Cardiac fibroblast (primary cell): Measurements from ENCODE around the gene EYS.
"Not testable (repeated sequence)": the region's sequence is repeated elsewhere in the genome, so short reads cannot be mapped to it uniquely, and the experiment has no call there.

Experiments
- DNase-seq, 2 donors: peaks; one replicate each; pipeline versions ENCODE4 v3.0.0 to v3.0.0-alpha.2; 2010; ENCODE audit warnings: low read depth in 2 of 2
- H3K4me3 ChIP-seq, 2 donors: replicated peaks in 1 of 2; 1 replicate in 1 of 2; 2 replicates in 1 of 2; pipeline ENCODE4 v1.5.1; 2011; ENCODE audit warnings: low read depth in 2 of 2, low read length in 2 of 2, mild to moderate bottlenecking in 2 of 2, moderate library complexity in 1 of 2
- TF ChIP-seq, protein P1 (sequence below): IDR thresholded peaks from one replicate; pipeline ENCODE4 v1.5.1; 2011; ENCODE audit warnings: low read depth, mild to moderate bottlenecking, low read length, inconsistent platforms

The EYS gene

DNA sequence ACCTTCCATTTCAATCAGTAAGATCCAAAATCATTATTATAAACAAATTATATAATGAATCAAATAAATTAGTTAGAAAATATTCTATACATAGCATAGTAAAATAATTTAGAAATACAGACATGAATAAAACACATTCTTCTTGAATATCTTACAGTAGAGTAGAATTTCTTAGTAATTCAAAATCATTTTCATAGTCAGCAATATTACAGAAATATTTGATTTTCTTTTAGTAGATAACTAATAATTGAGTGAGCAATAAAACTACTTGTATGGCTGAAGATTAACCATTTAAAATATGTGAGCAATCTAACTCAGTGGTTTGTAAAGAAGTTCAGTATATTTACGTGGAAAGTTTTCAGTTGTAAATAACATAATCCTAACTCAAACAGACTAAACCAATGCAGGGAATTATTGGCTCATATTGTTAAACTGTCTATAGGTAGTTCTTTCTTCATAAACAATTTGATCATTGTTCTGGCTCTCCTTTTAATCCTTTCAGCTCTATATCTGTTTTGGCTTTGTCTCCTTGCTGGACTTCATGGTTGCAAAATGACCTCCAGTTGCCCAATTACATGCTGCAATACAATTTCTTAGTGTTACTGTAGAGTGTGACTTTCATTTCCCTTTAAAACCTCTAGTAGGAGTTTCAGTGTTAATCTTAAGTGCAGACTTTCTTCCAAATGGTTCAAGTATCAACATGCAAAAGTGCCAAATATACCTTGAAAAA is 307.5 kb downstream of the EYS start:
- H3K4me3 ChIP-seq = no peak overlapping the region
- no peak for DNase-seq
- TF ChIP-seq, protein P1, sequence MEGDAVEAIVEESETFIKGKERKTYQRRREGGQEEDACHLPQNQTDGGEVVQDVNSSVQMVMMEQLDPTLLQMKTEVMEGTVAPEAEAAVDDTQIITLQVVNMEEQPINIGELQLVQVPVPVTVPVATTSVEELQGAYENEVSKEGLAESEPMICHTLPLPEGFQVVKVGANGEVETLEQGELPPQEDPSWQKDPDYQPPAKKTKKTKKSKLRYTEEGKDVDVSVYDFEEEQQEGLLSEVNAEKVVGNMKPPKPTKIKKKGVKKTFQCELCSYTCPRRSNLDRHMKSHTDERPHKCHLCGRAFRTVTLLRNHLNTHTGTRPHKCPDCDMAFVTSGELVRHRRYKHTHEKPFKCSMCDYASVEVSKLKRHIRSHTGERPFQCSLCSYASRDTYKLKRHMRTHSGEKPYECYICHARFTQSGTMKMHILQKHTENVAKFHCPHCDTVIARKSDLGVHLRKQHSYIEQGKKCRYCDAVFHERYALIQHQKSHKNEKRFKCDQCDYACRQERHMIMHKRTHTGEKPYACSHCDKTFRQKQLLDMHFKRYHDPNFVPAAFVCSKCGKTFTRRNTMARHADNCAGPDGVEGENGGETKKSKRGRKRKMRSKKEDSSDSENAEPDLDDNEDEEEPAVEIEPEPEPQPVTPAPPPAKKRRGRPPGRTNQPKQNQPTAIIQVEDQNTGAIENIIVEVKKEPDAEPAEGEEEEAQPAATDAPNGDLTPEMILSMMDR = no peak

DNA sequence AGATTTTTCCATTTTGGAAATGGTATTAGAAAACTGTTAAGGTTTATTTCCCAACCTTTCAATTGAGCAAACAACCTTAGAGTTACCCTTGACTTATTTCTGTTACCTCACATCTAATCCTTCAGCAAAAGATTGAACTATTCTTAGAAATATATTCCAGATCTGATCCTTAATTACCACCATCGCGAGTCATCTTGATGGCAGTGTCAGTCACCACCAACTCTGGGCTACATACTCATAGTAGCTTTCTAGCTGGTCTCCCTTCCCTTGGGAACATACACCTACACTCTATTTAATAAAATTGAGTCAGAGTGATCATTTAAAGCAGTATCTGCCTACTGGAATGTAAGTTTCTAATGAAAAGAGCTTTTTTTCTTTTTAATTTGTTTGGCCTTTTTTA is 308.2 kb downstream of the EYS start:
- no peak for DNase-seq
- H3K4me3 ChIP-seq = no peak overlapping the region
- TF ChIP-seq, protein P1 = no peak

DNA sequence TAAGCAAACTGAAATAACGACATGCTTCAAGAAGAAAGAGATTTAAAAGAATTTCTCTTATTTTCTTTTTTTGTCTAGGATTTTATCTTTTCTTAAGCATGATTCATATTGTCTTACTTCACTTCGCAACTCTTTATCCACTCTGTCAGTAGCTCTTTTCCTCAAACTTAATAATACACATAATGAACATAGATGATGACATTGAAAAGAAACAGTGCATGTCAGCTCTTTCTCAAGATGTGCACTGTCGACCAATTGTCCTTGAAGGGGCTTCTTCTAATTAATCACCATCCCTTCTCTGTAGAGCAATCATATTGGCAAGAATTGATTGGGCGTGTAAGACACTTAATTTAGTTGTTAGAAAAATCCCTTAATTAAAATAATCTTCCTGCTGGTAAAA is 356.5 kb downstream of the EYS start:
- no peak overlapping the region for H3K4me3 ChIP-seq
- DNase-seq = no peak
- TF ChIP-seq, protein P1 = no peak

DNA sequence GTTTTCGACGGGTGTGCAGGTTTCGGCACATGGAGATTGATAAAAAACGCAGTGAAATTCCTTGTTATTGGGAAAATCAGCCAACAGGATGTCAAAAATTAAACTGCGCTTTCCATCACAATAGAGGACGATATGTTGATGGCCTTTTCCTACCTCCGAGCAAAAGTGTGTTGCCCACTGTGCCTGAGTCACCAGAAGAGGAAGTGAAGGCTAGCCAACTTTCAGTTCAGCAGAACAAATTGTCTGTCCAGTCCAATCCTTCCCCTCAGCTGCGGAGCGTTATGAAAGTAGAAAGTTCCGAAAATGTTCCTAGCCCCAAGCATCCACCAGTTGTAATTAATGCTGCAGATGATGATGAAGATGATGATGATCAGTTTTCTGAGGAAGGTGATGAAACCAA is 404.4 kb downstream of the EYS start:
- DNase-seq, H3K4me3 ChIP-seq: not testable (repeated sequence)

DNA sequence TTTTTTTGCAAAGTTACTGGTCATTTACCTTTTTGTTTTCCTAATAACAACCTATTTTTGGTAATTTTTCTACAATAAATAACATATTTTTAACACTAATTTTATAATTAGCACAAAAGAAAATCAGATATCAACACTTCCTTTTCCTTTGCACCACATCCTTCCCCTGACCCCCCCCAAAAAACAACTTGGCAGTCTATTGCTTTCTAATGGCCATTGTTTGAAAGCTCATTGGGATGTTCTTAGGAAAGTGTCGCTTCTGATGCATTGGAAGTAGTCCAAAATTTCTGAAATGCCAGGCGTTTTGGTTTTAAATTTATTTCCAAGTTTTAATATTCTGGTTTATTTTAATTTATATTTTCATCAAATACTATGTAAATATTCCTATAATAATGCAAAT is 407.8 kb downstream of the EYS start:
- TF ChIP-seq, protein P1 = no peak
- no peak for DNase-seq
- no peak overlapping the region for H3K4me3 ChIP-seq

DNA sequence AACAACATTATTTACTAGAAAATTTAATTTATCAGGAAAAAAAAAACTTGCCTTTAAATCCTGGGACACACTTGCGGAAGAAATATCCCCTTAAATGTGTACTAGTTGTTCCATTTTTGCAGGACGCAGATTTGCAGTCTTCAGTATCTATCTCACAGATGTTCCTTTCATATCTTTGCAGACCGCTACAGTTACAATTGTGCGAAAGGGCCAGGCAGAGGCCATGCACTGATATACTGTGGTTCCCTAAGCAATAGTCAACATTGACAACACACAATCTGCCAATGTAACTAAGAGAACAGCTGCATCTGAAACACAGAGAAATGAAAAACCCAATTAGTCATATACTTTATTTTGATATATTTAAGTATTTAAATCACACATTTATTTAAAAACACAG is 411.2 kb downstream of the EYS start:
- no peak for DNase-seq
- TF ChIP-seq, protein P1 = no peak
- no peak overlapping the region for H3K4me3 ChIP-seq

DNA sequence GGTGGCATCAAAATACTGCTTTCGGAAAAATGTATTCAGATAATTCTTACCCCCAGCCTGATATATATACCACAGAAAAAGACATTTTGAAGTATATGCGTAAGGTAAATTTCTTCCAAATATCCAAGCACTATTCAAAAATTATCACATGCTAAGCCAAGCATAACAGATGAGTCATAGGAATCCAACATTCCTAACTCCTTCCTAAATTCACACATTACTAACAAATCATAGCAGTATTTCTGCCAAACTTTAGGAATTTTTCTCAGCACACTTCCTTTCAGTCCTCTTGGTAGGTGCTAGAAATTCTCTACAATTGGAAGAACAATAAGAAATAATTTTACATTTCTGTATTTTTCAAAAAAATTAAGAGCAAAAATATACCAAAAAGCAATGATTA is 417.5 kb downstream of the EYS start:
- DNase-seq = peak; percentile 4 to 61
- TF ChIP-seq, protein P1 = no peak
- no peak overlapping the region for H3K4me3 ChIP-seq
